ENCODE measurements around the gene SLC22A5.
A peak's percentile ranks its signal among the peaks of the same experiment; 100 is the strongest.
"Not testable (repeated sequence)": the region's sequence is repeated elsewhere in the genome, so short reads cannot be mapped to it uniquely, and the experiment has no call there.

SLC22A5 gene

GRCh38 chr5:132388244-132389050 lies 18.9 kb downstream of the SLC22A5 start:
- DNase-seq = no peak

GRCh38 chr5:132389051-132389331 lies 19.5 kb downstream of the SLC22A5 start:
- no peak for DNase-seq

- no peak for DNase-seq
These were observed 20.2 kb downstream of the SLC22A5 start for GRCh38 chr5:132389585-132390286.

- no peak for DNase-seq
These were observed 21.7 kb downstream of the SLC22A5 start for GRCh38 chr5:132391247-132391646.

DNA sequence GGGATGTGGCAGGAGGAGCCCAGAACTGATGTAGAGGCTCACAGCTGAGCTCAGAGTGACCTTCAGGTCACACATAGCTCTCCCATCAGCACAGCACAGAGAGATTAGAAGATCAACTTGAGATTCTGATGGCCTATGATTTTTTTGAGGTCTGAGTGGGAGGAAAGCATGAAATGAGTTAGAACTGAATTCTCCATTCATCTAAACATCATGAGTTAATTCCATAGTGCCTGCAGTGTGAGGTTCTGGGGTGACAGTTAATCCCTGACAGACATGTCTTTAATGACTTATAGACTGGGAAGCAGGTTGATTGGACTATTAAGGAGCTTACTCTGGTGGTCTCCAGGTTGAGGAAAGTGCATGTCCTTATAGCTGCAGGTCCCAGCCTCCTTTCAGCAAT lies 22.4 kb downstream of the SLC22A5 start:
- DNase-seq = no peak

DNA sequence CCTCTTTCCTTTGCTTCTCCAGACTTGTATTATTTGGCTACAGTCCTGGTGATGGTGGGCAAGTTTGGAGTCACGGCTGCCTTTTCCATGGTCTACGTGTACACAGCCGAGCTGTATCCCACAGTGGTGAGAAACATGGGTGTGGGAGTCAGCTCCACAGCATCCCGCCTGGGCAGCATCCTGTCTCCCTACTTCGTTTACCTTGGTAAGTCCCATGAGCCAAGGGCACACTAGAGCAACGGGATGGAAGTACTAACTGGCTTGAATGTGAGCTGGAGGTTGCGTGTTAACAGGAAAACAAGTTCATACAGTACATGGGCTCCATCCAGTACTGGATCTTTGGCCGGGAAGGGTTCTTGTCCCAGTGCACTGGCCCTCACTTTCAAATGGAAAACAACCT lies 22.9 kb downstream of the SLC22A5 start:
- DNase-seq = no peak

DNA sequence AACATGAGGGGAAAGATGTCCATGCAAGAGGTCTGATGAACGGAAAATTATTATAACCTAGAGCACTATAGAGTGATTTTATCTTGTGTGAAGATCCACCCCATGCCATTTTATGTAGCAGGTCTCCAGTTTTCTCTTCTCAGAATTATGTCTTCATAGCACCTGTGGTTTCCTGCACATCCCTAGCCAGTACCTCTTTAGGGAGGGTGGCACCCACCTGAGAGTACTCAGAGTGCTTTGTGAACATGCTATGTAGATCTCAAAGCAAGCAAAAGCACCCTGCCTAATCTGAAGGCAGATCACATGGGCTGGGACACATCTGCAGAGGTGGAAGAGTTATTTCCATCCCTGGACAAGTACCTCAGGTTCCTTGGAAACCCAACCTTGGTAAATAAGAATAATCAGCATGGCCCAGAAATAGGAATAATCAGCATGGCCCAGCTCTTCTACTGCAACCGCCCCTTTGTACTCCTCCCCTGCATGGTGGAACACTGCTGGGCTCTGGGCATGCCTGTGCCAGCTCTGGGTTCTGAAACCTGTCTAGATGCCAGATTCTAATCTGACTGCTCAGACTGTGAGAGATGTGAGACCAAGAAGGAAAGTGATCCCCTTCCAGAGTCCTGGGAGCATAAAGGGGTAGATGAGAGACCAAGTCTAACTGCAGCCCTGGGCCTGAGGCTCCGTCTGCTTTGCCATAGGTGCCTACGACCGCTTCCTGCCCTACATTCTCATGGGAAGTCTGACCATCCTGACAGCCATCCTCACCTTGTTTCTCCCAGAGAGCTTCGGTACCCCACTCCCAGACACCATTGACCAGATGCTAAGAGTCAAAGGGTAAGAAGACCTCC lies 23.7 kb downstream of the SLC22A5 start:
- DNase-seq = no peak

- DNase-seq = no peak
These were observed 25.3 kb downstream of the SLC22A5 start for GRCh38 chr5:132394667-132395259.

DNA sequence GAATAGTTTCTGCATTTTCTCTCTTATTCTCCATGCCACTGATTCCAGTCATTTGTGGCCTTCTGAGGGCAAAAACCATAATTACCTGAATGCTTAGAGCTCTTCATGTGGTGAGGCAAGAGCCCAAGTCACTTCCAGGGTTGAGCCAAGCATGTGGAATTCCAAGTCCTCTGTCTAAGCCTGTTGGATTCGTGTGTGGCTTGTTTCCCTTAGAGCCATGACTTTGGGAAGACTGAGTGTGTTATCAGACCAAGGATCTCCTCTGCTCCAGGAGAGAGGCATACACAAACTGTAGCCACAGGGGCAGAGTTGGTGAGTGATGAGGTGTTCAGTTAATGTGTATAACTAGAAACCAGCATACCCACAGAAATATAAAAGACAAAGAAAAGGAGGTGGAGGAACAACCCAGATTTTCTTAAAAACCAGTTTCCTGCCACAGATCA lies 27.1 kb downstream of the SLC22A5 start:
- no peak for DNase-seq

DNA sequence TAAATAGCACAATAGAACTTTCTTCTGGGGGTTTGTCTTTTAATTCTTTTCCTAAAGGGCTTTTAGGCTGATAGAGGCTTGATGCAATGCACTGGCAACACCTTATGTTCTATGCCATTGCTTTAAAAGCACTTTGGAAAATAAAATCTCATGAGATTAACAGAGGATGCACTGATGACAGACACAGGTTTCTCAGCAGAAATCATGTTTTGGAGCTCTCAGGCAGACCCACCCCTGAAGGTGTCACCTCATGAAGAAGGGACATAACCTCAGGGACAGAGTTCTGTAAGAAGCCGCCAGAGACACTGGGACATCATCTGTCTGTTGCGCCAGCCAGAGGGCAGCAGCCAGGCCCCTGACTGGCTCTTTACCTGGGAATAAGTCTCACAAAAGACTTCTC lies 27.7 kb downstream of the SLC22A5 start:
- DNase-seq = no peak

GRCh38 chr5:132397936-132398675 lies 28.6 kb downstream of the SLC22A5 start:
- DNase-seq = not testable (repeated sequence)

DNA sequence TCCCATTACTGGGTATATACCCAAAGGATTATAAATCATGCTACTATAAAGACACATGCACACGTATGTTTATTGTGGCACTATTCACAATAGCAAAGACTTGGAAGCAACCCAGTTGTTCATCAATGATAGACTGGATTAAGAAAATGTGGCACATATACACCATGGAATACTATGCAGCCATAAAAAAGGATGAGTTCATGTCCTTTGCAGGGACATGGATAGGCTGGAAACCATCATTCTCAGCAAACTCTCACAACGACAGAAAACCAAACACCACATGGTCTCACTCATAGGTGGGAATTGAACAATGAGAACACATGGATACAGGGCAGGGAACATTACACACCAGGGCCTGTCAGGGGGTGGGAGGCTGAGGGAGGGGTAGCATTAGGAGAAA lies 34.5 kb downstream of the SLC22A5 start:
- DNase-seq = not testable (repeated sequence)

DNA sequence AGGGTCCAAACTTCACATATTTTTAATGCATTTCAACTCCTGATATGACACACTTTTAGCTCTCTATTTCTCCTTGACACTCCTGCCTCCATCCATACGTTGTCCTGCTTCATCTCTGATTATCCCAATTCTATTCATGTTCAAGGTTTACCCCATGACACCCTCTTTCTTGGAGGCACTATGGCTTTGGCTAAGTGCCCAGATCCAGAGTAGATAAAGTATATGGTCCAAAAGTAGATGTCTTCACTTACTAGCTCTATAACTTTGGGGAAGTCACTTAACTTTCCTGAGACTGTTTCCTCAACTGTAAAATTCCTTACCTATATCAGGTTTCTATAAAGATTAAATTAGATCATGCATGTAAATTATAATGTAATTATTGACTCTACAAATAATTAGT lies 36.1 kb downstream of the SLC22A5 start:
- no peak for DNase-seq

- no peak for DNase-seq
These were observed 36.8 kb downstream of the SLC22A5 start for GRCh38 chr5:132406144-132406783.

DNA sequence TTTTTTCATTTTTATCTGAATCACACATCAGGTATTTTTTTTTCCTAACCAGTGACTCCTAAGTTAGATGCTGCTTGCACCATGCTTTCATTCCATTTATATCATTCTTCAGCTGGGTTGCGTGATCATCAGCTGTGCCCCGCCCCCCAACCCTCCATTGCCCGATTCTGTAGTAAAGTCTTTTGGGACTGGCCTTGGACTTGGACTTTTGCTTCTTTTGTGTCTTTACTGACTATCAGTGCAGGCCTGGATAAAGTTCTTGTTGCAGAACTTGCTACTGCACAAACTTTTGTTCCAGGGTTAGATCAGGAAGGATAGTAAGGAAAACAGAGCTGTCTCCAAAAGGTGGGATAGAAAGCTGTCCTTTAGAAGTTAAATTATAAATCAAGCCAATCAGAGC lies 38.5 kb downstream of the SLC22A5 start:
- no peak for DNase-seq

GRCh38 chr5:132408456-132408855 lies 38.9 kb downstream of the SLC22A5 start:
- no peak for DNase-seq

DNA sequence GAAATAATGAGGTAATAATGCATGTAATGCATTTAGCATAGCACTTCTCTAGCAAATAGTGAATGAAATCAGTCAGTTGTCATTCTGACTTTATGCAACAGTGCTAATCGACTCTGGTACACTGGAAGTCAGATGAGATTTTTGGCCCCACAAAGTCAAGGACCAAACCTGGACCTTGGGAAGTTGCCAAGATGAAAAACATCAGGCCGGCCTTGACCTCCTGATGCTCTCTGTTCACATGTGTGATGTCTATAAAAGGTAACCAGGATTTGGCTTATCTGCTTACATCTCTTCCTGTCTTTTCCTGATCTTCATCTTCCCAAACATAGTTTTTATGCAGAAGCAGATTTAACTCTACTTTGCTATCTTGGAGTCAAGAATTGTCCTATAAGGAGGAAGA lies 39.5 kb downstream of the SLC22A5 start:
- DNase-seq = no peak

DNA sequence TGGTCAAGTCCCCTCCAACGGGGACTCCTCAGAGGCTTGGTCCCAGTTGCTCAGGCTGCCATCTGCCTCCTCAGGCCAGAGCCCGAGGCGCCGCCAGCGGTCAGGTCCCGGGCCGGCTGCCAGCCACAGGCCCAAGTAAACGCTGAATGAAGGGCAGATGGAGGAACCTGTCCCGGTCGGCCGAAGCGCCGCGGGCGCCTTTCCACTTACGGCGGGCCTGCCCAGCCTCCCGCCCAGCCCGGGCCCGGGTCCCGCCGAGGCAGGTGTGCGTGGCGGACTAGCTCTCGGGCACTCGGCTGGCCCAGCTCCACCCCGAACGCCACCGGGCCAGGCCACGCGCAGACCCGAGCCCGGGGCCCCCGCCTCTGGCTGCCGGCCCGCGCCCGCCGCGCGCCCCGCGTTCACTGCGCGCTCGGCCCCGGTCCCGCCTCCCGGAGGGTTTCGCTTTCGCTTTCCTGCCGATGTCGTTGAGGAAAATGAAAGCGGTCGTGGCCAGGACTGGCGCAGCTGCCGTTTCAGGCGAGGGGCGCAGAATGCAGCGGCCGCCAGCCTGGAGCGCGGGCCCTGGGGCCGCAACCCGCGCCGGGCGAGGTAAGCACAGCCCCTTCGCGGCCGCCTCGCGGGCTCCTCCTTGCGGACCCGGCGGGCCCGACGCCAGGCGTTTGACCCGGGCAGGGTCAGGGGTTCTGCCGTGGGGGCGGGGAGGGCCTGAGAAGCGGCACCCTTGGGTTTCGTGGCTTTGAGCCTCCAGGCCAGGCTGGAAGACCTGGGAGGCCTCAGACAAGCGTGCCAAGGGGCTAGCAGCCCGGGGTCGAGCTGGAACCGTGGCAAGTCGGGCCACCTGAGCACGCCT lies 41.2 kb downstream of the SLC22A5 start:
- peak; percentile 78 for DNase-seq

- DNase-seq = no peak
These were observed 41.9 kb downstream of the SLC22A5 start for GRCh38 chr5:132411304-132412013.

DNA sequence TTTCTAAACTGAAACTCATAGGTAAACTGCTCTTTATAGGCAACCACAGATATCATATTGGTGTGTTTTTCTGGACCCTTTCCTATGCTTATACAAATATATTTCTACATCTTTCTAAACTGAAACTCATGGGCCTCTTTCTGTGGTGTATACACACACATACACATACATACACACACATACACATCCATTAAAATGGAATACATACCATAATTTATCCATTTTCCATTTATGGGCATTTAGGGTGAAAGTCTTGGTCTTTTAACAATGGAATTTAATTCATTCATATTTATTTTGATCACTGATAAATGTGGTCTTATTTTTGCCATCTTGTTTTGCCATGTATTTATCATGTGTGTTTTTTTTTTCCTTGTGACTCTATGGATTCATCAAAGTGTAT lies 44.1 kb downstream of the SLC22A5 start:
- DNase-seq = no peak

All from NCI-H774 (cell line).